OCI-LY1 (cell line): ENCODE data around the gene MCTP2.

Experiments
- CTCF ChIP-seq: fragments of 200-600 bp; sonication (generic), shearing (Covaris generic); IDR thresholded peaks from 2 replicates; pipeline ENCODE4 v1.5.1; 2017; ENCODE audit warnings: mild to moderate bottlenecking, antibody characterized with exemption, low read length, moderate library complexity, mixed read lengths
- EZH2 ChIP-seq: fragments of 200-600 bp; sonication (generic), shearing (Covaris generic); IDR thresholded peaks from 2 replicates; pipeline ENCODE4 v1.8.0; 2017; ENCODE audit warnings: borderline replicate concordance, mixed run types, mild to moderate bottlenecking, antibody characterized with exemption, low read length, moderate library complexity, mixed read lengths

- TF ChIP-seq CTCF (no peak), EZH2 (no peak)
Observed at GRCh38 chr15:94456226-94456625, 224.9 kb downstream of the MCTP2 start.
